OCI-LY1 (cell line): ENCODE results near the gene CERS6.

ENCODE experiments used
- CTCF ChIP-seq: fragments of 200-600 bp; sonication (generic), shearing (Covaris generic); IDR thresholded peaks from 2 replicates; pipeline ENCODE4 v1.5.1; 2017; ENCODE audit warnings: mild to moderate bottlenecking, antibody characterized with exemption, low read length, moderate library complexity, mixed read lengths
- EZH2 ChIP-seq: fragments of 200-600 bp; sonication (generic), shearing (Covaris generic); IDR thresholded peaks from 2 replicates; pipeline ENCODE4 v1.8.0; 2017; ENCODE audit warnings: borderline replicate concordance, mixed run types, mild to moderate bottlenecking, antibody characterized with exemption, low read length, moderate library complexity, mixed read lengths

- TF ChIP-seq CTCF (no peak), EZH2 (no peak)
Measured at GRCh38 chr2:168802859-168803725, 347.0 kb downstream of the CERS6 start.
